ENCODE results near the gene ATP10A. TPM values are rescaled to one million over a fixed set of nuclear protein-coding genes. Genes with fewer than 3 reads are reported as not detected.

ATP10A gene
- 6.5 TPM for total RNA-seq

- peak; percentile 67 for DNase-seq
Observed at GRCh38 chr15:25863111-25863967, at the start of gene ATP10A. ATP10A (minus strand) TSS chr15:25863327; CDS start chr15:25863096, 231 bp downstream.

GRCh38 chr15:25912035-25912434, 48.9 kb upstream of the ATP10A start:
- DNase-seq, result no peak

- DNase-seq, result no peak
Observed at GRCh38 chr15:25910832-25911231, 47.7 kb upstream of the ATP10A start.

- no peak for DNase-seq
Observed at GRCh38 chr15:25909806-25910205, 46.7 kb upstream of the ATP10A start.

- DNase-seq, result no peak
Observed at GRCh38 chr15:25909325-25909724, 46.2 kb upstream of the ATP10A start.

GRCh38 chr15:25905140-25905539, 42.0 kb upstream of the ATP10A start:
- DNase-seq, result no peak

- DNase-seq, result no peak
Observed at GRCh38 chr15:25903024-25903581, 40.0 kb upstream of the ATP10A start.

- peak; percentile 58 for DNase-seq
Observed at GRCh38 chr15:25901811-25902605, 38.9 kb upstream of the ATP10A start.

GRCh38 chr15:25900901-25901300, 37.8 kb upstream of the ATP10A start:
- DNase-seq, result no peak

- DNase-seq, result no peak
Observed at GRCh38 chr15:25900431-25900830, 37.3 kb upstream of the ATP10A start.

GRCh38 chr15:25899870-25900269, 36.7 kb upstream of the ATP10A start:
- no peak for DNase-seq

- no peak for DNase-seq
Observed at GRCh38 chr15:25897658-25898057, 34.5 kb upstream of the ATP10A start.

- no peak for DNase-seq
Observed at GRCh38 chr15:25894371-25894902, 31.3 kb upstream of the ATP10A start.

GRCh38 chr15:25893596-25893995, 30.5 kb upstream of the ATP10A start:
- DNase-seq, result no peak

GRCh38 chr15:25892126-25892525, 29.0 kb upstream of the ATP10A start:
- DNase-seq, result no peak

- no peak for DNase-seq
Observed at GRCh38 chr15:25891081-25891480, 28.0 kb upstream of the ATP10A start.

- DNase-seq, result no peak
Observed at GRCh38 chr15:25890529-25890928, 27.4 kb upstream of the ATP10A start.

- DNase-seq, result no peak
Observed at GRCh38 chr15:25887870-25888269, 24.7 kb upstream of the ATP10A start.

- no peak for DNase-seq
Observed at GRCh38 chr15:25886498-25887140, 23.5 kb upstream of the ATP10A start.

- DNase-seq, result no peak
Observed at GRCh38 chr15:25884370-25884769, 21.2 kb upstream of the ATP10A start.

- DNase-seq, result no peak
Observed at GRCh38 chr15:25883463-25884259, 20.5 kb upstream of the ATP10A start.

All from tongue (tissue), 2 donors.